DMS 273 treated with DMSO at 0.1 percent for 48 hours (cell line): ENCODE measurements around the gene ADGRB2.

ENCODE experiments used
- DNase-seq: peaks from one replicate; lab custom pipeline; 2025; lab: John Stamatoyannopoulos, UW

ADGRB2 gene

DNA sequence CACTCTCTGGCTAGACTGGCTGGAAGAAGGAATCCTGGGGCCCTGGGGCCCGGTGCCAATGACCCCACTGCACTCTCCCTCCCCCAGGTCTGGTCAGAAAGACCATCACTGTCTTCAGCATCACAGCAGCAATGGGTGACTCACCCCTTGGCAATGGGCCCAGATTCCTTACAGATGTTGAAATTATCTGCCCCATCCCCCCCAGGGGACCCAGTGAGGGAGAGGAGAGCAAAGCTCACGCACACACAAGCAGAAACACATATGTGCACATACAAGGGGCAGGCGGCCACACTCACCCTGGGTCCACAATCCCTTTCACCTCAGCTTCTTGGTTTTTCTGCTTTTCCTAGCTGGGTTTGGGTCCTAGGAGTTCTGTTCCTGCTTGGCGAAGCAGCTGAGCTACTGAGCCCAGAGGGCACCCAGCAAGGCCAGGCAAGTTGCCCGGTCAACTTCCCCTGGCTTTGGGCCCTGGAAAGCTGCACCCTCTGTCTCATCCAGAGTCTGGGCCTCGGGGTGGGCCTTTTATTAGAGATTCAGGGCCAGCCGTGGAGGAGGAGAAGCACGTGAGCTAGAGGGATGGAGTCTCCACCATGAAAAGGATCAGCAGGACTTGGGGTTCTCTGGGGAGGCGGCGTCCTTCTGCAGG is 62.9 kb downstream of the ADGRB2 start:
- DNase-seq = no peak

DNA sequence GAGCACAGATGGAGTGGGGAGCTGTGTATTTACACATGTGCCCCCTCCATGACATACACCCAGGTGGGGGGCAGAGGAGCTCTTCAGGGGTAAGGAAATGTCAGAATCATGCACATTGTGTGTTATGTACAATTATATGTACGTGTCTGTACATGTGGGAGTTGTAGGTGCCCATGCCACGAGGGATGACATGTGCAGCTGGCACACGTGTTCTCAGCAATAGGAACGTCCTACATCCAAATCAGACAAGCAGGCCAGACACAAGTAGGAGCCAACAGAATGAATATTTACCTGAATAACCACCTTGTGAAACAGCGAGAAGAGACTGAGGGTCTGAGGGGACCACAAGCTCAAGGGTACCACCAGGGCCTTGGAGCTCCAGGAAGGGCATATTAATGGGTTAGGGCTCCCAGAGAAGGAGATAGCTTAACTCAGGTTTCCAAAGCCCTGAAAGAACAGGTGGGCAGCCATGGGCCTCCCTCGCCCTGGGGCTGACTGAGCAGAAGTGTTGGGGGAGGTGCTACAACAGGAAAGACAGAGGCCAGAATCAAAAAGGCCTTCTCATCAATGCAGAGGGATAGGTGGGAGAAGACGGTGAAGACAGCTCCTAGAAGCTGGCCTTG is 63.6 kb downstream of the ADGRB2 start:
- DNase-seq = no peak

DNA sequence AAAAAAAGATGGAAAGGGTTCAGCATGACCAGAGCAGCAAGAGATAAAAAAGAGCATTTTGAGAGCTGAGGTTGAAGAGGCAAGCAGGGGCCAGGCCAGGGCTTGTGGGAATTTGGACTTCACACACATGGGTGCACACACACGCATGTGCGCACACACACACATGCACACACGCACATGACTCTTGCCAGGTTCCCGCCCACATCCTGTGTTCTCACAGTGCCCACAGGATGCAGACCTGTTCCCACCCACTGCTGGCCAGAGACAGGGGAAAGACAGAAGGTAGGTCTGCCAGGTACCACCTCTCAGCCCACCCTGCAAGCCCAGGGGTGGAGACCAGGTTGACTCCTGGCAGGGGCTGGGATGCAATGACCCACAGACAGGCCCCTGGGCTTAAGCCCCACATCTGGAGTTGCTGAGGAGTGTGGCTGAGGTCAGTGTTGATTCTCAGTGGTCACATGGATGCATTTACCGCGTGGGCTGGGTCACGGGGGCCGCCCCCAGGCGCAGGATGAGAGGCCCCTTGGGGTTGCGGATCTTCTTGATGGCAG is 64.7 kb downstream of the ADGRB2 start:
- DNase-seq = no peak

DNA sequence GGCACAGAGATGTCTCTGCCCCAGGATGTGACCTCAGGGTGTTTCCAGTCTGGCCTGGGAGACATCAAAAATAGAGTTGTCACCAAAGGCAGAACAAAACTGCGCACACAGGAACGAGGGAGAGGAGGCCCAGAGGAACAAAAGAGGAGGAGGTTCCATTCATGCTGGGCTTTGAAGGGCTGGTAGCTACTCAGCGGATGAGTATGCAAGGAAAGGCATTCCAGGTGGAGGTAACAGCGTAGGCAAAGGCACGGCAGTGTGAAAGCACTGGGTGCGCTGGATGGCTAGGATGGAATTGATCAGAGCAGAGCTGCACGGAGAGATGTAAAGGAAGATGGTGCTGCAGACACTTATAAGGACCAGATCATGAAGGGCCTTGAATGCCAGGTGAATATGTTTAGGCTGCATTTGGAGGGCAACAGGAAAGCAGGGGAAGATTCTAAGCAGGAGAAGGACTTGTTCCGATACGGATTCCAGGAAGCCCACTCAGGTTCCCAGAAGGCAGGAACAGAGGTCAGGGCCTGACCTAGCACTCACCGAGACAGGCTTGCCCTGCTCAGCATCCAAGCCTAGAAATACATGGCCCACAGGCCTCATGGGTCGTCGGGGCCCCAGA is 66.7 kb downstream of the ADGRB2 start:
- DNase-seq = no peak

DNA sequence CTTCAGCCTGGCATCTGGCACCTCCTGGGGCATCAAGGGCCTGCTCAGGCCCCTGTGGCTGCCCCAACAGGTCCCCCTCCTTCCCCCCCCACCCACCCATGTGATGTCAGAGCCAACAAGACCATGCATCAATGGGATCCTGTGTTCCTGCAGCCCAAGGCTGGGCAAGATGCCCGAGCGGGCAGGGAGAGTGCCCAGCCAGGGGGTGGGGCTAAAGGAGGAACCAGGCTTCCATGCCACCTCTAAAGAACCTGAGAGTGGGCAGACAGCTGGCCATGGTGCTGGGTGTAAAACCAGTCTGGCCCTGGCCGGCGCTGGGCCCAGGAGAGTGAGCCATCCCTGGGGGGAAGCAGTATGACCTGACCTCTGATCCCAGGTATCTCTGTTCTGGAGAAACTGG is 67.9 kb downstream of the ADGRB2 start:
- no peak for DNase-seq

DNA sequence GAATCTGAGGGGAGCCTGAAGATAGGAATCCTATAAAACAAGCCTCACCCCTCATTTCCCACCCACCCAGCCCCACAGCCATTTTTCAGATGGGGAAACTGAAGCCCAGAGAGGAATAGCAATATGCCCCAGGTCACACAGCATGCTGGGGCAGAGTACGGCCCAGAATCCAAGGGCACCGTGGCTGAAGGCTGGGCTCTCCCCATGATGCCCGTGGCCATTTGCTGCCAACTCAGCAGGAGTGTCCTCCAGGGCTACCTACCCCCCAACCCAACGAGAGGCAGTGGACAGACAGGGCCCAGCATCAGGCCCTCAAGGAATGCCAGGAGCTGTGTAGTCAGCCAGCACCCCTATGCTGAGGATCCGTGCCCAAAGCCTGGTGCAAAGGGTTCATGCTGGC is 68.8 kb downstream of the ADGRB2 start:
- no peak for DNase-seq

DNA sequence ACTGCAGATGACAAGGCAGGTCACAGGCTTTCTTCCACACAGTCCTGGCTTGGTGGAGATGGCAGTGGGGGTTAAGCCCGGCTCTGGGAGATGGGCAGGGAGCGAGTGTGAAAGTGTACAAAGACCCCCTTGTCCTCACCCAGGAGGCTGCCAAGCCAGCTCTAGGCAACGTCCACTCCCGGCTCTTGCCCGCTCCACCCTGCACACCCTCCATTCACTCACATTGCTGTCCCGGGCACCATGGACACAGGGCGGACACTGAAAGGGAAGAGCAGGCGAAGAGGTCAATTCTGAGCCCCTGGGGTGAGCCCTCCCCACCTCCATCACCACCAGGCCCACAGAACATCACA is 69.2 kb downstream of the ADGRB2 start:
- no peak for DNase-seq

DNA sequence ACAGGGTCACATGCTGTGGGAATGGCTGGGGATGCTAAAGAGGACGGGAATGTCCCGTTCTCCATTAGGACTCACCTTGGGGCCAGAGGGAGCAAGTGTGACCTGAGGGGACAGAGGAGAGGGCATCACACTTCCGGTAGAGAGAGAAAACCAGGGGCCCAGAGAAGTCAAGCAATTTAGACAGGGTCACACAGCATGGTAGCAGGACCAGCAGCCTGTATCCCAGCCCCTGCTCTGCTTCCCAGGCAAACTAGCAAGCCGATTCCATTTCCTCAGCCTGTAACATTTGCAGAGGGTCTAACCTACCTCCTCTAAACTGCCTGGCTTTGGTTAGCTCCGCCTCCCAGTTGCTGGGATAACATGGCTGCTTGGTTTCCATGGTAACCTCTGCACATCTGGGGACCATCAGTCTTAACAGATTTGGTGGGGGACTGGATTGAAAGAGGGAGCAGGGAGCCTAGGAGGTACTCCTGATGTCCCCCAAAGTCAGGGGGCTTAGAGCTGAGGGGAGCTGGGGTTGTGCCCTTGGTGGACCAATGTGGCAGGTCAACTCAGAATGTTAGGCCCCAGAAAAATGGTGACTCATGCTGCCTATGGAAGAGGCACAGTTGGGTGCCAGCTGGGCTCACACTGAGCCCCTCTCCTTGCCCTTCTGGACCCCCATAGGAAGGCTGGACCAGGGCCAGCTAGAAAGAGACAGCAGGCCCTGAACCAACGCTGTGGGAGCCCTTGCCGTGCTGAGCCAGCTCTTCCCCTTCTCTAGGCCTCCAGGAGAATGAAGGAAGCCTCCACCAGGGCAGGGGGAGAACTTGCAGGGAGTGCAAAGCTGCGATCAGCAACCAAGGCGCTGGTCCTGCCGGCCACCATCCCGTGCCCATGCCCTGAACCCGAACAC is 69.8 kb downstream of the ADGRB2 start:
- no peak for DNase-seq

DNA sequence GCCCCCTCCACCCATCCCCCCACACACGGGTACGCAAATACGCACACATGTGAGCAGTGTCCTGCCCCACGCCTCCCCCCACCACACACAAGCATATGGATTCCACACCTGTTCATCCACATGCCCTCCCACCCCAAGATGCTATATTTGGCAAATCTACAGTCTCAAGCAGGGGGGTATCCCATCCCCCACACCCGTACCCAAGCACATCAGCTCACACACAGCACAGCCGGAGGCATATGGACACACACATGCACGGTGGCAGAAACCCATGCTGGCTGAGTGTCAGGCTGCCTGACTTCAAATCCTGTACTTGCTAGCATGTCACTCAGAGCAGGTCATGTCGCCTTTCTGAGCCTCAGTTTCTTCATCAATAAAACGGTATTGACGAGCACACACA is 70.9 kb downstream of the ADGRB2 start:
- no peak for DNase-seq

DNA sequence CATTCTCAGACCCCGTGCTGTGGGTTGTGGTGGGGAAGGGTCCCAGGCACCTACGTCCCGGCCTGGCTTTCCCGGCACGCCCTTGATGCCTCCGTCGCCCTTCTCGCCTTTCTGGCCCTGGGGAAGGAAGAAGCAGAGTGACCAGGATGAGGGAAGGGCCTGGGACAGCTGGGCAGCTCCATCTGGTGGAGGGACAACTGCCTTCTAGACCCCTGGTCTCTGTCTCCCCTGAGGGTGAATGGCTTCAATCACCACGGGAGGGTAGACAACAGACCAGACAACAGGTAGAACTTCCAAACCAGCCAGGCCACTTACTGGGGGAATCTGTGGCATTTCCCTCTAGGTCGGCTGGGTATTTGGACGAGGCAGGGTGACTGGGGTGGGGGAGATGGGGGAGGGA is 72.2 kb downstream of the ADGRB2 start:
- DNase-seq = no peak

DNA sequence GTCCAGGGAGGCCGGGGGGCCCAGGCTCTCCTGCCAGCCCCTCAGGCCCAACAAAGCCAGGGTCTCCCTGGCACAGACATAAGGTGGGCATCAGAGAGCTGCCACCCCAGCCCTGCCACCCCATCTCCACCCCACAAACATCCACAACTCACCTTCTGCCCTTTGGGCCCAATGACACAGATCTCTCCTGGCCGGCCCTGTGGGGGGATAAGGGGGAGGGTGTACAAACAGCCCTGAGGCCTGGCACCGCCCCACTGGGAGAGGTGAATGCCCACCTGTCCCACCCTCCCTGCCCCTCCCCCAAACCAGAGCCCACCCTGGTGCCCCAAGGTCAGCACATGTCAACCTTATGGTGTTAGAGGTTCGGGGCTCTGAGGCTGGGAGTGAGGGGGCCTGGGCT is 72.7 kb downstream of the ADGRB2 start:
- no peak for DNase-seq

DNA sequence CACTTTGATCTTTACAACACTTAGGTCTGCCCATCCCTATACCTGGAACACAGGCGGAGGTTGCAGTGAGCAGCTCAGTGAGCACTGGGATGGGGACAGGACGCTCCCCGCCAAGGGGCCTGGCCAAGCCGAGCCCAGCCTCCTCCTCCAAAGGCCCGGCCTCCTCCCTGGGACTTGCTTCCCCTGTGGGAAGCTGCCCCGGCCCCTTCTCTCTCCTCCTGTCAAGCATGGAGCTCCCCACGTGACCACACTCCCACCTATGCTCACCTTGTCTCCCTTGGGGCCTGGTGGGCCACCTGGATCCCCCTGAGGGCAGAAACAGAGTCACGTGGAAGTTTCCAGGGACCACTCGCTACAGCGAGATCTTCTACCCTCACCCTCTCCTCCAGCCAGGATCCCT is 73.2 kb downstream of the ADGRB2 start:
- no peak for DNase-seq

DNA sequence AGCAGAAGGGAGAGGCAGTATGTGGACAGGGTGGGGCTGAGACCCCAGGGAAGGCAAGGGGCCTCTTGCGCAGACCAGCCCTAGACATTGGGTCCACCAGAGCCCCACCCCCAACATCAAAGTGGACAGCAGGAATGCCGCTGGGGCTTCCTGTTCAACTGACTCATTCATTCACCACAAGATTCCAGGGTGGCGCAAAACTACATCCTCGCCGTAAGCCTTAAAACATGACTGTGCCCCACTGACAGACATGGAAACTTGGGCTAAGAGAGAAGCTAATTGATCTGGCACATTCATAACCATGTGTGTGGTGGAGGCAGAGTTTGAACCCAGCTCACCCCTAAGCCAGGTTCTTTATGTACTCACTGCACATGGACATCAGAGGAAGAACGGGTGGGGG is 74.3 kb downstream of the ADGRB2 start:
- no peak for DNase-seq

DNA sequence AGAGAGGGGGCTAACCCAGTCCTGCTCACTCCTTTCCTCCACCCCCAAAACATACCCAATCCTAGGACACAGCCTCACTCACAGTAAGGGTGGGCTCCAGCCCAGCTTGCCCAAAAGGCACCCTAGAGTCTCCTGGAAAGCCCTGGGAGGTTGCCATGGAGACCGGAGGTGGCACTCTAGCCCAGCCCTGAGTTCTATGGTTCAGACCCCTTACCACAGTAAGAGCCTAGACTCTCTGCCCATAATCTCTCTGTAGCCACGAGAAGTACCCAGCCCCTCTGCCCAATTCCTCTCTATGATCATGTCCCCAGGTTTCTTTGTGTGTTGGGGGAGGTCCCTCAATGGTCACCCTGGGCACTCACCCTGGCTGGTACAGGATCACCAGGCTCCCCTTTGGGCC is 74.8 kb downstream of the ADGRB2 start:
- no peak for DNase-seq

DNA sequence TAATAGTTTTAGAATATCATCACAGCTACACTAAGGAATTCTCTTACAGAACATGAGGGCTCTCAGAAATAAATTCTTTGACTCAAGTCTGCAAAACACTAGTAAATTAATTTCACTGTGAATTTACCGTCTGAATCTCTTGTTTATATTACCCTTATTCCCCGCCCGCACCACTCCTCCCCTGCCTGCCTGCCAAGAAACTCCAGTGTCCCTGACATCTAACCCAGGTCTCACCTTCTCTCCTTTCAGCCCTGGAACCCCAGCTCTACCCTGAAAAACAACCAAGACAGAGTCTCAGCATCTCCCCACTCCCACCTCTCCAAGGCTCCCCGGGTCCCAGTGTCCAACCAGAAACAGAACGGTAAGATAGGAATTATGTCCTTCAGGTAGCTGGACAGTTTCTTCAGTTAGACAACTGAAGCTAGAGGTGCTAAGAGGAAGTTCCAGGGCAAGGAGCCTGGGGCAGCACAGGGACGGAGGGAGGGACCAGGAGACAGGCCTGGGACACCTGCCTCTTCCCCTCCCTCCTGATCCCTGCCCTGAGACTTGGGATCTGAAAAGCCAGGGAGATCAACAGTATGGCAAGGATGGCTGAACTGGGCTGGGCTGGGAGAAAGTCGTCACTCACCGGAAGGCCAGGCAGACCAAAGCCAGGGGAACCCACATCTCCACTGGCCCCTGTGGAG is 75.8 kb downstream of the ADGRB2 start:
- no peak for DNase-seq

DNA sequence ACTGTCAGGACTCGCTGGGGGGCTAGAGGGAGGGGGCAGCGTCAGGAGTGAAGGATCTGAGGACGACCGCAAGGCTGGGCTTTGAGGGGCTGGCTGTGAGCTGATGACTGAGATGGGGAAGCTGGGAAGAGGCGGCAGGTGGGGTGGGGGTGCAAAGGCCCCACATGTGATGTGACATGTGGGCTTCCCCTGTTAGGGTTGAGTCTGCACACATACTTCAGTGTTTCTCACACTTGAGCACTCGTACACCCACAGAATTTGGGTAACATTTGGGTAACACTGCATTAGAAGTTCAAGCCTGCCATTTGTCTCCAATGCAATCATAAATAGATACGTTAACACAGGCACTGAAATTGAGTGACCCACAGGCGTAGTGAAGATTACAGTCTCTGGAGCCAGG is 76.5 kb downstream of the ADGRB2 start:
- DNase-seq = no peak

DNA sequence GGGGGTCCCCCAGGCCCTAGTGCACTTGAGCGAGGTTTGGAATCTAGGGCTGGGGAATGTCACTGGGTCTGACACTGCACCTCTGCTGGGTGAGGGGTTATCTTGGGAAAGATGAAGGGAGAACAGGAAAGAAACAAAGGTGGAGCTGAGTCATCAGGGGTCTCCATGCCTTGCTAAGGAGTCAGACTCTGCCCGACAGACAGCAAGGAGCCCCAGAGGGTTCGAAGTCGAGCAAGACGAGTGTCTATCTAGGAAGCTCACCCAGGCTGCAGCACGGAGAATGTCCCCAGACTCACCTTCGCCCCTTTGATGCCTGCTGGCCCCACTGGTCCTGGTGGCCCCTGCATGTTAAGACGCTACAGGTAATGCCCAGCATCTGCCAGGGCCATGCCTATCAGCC is 78.3 kb downstream of the ADGRB2 start:
- DNase-seq = no peak

DNA sequence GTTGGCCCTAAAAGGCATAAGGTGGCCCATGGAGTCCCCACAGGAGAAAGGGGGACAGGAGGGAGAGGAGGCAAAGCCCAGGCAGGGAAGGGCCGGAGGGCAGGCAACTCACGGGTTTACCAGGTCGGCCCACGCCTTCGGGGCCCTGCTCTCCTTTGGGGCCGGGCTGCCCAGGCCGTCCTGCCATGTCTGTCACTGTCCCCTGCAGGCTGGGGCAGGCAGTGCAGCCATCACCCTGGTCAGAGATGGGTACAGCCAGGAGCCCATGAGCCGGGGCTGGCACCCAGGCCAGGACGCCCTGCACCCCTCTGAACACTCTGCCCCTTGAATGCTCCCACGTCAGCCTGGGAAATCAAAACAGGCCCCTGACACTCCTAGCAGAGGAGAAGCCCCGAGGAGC is 80.1 kb downstream of the ADGRB2 start:
- no peak for DNase-seq

DNA sequence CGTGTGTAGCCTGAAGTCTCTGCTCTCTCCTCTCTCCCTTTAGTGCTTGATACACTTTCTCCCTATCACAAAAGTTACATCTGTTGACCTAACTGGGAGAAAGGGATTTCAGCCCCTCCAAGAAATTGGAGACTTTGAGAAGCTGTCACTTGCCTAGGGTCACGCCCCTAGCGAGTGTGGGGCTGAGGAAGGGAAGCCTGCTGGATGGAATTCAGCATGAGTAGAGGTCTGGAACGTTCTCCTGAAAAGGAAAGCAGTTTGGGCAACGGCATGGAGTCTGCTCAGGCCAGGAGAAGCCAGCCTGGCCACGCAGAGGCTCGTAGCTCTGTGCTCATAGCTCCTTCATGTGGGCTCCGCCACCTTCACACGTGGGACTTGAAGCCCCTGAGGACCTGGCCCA is 82.7 kb downstream of the ADGRB2 start:
- no peak for DNase-seq

DNA sequence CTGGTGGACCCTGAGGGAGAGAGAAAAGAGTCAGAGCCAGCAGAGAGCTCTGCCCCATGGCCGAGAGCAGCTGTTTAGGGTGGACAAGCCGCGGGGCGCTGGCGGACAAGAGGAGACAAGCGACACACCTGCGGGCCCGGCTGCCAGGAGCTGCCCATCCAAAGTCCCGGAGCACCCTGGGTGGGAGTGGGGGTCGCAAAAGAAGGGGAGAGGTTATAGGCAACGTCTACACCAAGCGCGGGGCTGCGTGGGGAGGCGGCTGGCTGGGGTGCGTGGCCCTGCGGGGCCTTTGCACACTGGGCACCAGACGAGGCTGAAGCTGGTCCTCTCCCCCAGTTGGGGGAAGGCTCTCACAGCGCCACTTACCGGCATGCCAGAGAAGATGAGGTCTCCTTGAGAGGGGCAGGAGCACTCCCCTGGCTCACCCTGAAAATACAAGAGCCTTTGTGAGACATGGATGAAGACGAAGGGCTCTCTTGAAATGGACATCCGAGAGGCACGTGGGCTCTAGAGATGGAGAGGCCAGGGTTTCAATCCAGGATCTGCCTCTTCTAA is 84.4 kb downstream of the ADGRB2 start:
- no peak for DNase-seq

DNA sequence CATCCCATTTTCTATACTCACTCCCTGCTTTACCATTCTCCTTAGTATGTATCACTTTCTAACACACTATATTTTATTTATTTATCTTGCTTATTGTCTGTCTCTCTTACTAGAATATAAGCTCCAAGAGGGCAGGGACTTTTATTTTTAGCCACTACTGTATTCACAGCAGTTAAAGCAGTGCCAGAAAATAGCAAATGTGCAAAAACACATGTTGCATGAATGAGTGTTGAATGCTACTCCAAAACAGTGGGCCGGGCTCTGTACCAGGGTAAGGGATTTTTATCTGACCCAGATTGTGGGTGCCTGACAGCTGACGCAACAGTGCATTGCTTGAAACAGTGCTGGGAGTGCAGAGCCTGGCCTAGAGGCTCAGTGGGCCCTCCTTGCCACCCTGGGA is 85.0 kb downstream of the ADGRB2 start:
- no peak for DNase-seq

DNA sequence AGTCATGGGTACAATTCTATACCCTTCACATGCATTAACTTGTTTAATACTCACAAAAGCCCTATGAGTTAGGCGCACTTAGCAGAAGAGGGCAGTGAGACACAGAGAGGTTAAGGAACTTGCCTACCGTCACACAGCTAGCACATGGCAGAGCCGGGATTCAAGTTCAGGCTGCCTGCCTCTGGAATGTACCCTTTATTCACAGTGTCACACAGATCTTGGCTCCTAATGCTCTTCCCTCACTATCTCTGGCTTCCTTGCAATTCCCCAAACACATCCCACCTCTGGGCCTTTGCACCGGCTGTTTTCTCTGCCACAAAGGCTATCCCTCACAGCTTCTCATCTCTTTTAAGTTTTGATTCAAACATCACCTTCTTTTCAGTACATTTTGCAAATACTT is 85.5 kb downstream of the ADGRB2 start:
- no peak for DNase-seq
